ENCODE data around the gene FIBP.
"Not testable (repeated sequence)": the region's sequence is repeated elsewhere in the genome, so short reads cannot be mapped to it uniquely, and the experiment has no call there.

The FIBP gene

GRCh38 chr11:65849366-65849765, 38.9 kb downstream of the FIBP start:
- DNase-seq (ENCODE audit: low read depth in 2 of 3, low spot score in 2 of 3), result no peak

- not testable (repeated sequence) for DNase-seq (ENCODE audit: low read depth in 2 of 3, low spot score in 2 of 3)
Measured at GRCh38 chr11:65848693-65849092, 39.6 kb downstream of the FIBP start.

GRCh38 chr11:65847746-65848145, 40.5 kb downstream of the FIBP start:
- DNase-seq (ENCODE audit: low read depth in 2 of 3, low spot score in 2 of 3), result no peak

- no peak for DNase-seq (ENCODE audit: low read depth in 2 of 3, low spot score in 2 of 3)
Measured at GRCh38 chr11:65844231-65844872, 43.9 kb downstream of the FIBP start.

DNA sequence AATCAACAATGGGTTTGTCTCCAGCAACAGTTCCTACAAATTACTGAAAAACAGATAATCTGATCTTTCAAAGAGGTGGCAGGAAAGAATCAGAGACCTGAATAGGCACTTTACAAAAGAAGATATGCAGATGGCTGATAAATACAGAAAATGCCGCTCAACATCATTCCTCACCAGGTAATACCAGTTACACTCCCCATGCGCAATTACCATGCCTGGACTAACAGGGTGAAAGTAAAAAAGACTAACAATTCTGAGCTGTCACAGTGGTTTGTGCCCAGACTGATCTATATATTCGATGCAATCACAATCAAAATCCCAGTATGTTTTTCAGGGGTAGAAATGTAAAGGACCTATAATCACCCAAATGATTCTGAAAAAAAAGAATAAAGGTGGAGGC, 44.5 kb downstream of the FIBP start:
- DNase-seq (ENCODE audit: low read depth in 2 of 3, low spot score in 2 of 3), result no peak

DNA sequence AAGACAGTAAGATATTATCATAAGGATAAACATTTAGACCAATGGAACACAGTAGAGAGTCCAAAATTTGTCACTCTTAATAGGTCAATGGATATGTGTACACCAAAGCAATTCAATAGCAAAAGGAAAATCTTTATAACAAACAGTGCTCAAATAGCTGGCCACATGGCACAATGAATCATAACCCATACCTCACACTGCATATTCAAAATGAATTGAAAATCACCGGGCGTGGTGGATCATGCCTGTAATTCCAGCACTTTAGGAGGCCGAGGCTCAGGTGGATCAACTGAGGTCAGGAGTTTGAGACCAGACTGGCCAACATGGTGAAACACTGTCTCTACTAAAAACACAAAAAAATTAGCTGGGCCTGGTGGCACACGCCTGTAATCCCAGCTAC, 46.1 kb downstream of the FIBP start:
- no peak for DNase-seq (ENCODE audit: low read depth in 2 of 3, low spot score in 2 of 3)

- DNase-seq (ENCODE audit: low read depth in 2 of 3, low spot score in 2 of 3), result no peak
Measured at GRCh38 chr11:65834202-65834601, 54.1 kb downstream of the FIBP start.
